T-helper 2 cell treated with Interferon-gamma antibody and Interleukin-4, amounts not matched to agents 5 μg/mL and 100 μg/mL, for 36 hours (primary cell): ENCODE measurements around the gene PPP2R5D.
"Not testable (repeated sequence)": the region's sequence is repeated elsewhere in the genome, so short reads cannot be mapped to it uniquely, and the experiment has no call there.

Experiments used
- DNase-seq: peaks from one replicate; pipeline ENCODE4 v3.0.0; 2021; ENCODE audit warnings: low spot score
- H3K27ac Mint-ChIP-seq: one replicate; pipeline ENCODE4 v1.8.0; 2021; ENCODE audit warnings: mild to moderate bottlenecking, mixed read lengths
- H3K27me3 Mint-ChIP-seq: one replicate; pipeline ENCODE4 v1.8.0; 2021; ENCODE audit warnings: low read depth, mixed read lengths
- H3K36me3 Mint-ChIP-seq: one replicate; pipeline ENCODE4 v1.8.0; 2021; ENCODE audit warnings: low read depth, mixed read lengths
- H3K4me1 Mint-ChIP-seq: one replicate; pipeline ENCODE4 v1.8.0; 2021; ENCODE audit warnings: low read depth, mixed read lengths
- H3K4me3 Mint-ChIP-seq: one replicate; pipeline ENCODE4 v1.8.0; 2022; ENCODE audit warnings: mild to moderate bottlenecking, moderate library complexity, mixed read lengths
- H3K9me3 Mint-ChIP-seq: one replicate; pipeline ENCODE4 v1.8.0; 2021; ENCODE audit warnings: mixed read lengths

Gene PPP2R5D

GRCh38 chr6:42984001-42984923 lies at the start of gene PPP2R5D:
Gene PPP2R5D (plus strand): TSS chr6:42984570. CDS start chr6:42984678, 108 bp downstream.
- peak within 1 kb of the TSS; percentile 94 for H3K4me3 Mint-ChIP-seq
- H3K27ac Mint-ChIP-seq, result peak within 1 kb of the TSS; percentile 90
- H3K36me3 Mint-ChIP-seq, result peaks cover 11% of the 10 kb centered on the region
- peaks cover 41% of the 10 kb centered on the region for H3K4me1 Mint-ChIP-seq
- no peaks in the 10 kb centered on the region for H3K9me3 Mint-ChIP-seq
- H3K27me3 Mint-ChIP-seq, result no peaks in the 10 kb centered on the region
- peak; percentile 97 for DNase-seq

- Mint-ChIP-seq H3K36me3 (peaks cover 55% of the 10 kb centered on the region), H3K9me3 (no peaks in the 10 kb centered on the region), H3K4me3 (no peak overlapping the region), H3K4me1 (peaks cover 25% of the 10 kb centered on the region), H3K27me3 (no peaks in the 10 kb centered on the region), H3K27ac (no peak overlapping the region)
- no peak for DNase-seq
Measured at GRCh38 chr6:42935322-42935721, 49.0 kb upstream of the PPP2R5D start.

GRCh38 chr6:42936398-42936797 lies 48.0 kb upstream of the PPP2R5D start:
- Mint-ChIP-seq H3K36me3 (peaks cover 56% of the 10 kb centered on the region), H3K4me1 (peaks cover 18% of the 10 kb centered on the region), H3K27ac (no peak overlapping the region), H3K27me3 (no peaks in the 10 kb centered on the region), H3K4me3 (no peak overlapping the region), H3K9me3 (no peaks in the 10 kb centered on the region)
- no peak for DNase-seq

- Mint-ChIP-seq H3K4me1 (peaks cover 7% of the 10 kb centered on the region), H3K4me3 (no peak overlapping the region), H3K9me3 (no peaks in the 10 kb centered on the region), H3K27me3 (no peaks in the 10 kb centered on the region), H3K27ac (peak overlapping the region; percentile 3), H3K36me3 (peaks cover 51% of the 10 kb centered on the region)
- no peak for DNase-seq
Measured at GRCh38 chr6:42937548-42938427, 46.6 kb upstream of the PPP2R5D start.

- H3K9me3 Mint-ChIP-seq, result no peaks in the 10 kb centered on the region
- H3K27ac Mint-ChIP-seq, result no peak overlapping the region
- H3K27me3 Mint-ChIP-seq, result no peaks in the 10 kb centered on the region
- H3K4me3 Mint-ChIP-seq, result no peak overlapping the region
- no peak for DNase-seq
- H3K36me3 Mint-ChIP-seq, result peaks cover 47% of the 10 kb centered on the region
- H3K4me1 Mint-ChIP-seq, result peaks cover under 1% of the 10 kb centered on the region
Measured at GRCh38 chr6:42938428-42938796, 46.0 kb upstream of the PPP2R5D start.

GRCh38 chr6:42938987-42939809 lies 45.2 kb upstream of the PPP2R5D start:
- peak overlapping the region; percentile 60 for H3K27ac Mint-ChIP-seq

GRCh38 chr6:42939810-42940167 lies 44.6 kb upstream of the PPP2R5D start:
- Mint-ChIP-seq H3K27me3 (no peaks in the 10 kb centered on the region), H3K36me3 (peaks cover 46% of the 10 kb centered on the region), H3K27ac (no peak overlapping the region), H3K4me3 (no peak overlapping the region), H3K4me1 (no peaks in the 10 kb centered on the region), H3K9me3 (no peaks in the 10 kb centered on the region)
- no peak for DNase-seq

More at GRCh38 chr6:42938987-42939809, 45.2 kb upstream of the PPP2R5D start:
- Mint-ChIP-seq H3K4me1 (no peaks in the 10 kb centered on the region), H3K9me3 (no peaks in the 10 kb centered on the region), H3K36me3 (peaks cover 49% of the 10 kb centered on the region), H3K4me3 (no peak overlapping the region), H3K27me3 (no peaks in the 10 kb centered on the region)
- no peak for DNase-seq

GRCh38 chr6:42940493-42941045 lies 43.8 kb upstream of the PPP2R5D start:
- DNase-seq, result no peak
- Mint-ChIP-seq H3K9me3 (no peaks in the 10 kb centered on the region), H3K4me1 (no peaks in the 10 kb centered on the region), H3K36me3 (peaks cover 43% of the 10 kb centered on the region), H3K27me3 (no peaks in the 10 kb centered on the region), H3K4me3 (no peak overlapping the region), H3K27ac (no peak overlapping the region)

GRCh38 chr6:42941356-42941755 lies 43.0 kb upstream of the PPP2R5D start:
- DNase-seq, H3K27ac Mint-ChIP-seq, H3K27me3 Mint-ChIP-seq, H3K4me3 Mint-ChIP-seq, H3K4me1 Mint-ChIP-seq, H3K9me3 Mint-ChIP-seq: not testable (repeated sequence)
- H3K36me3 Mint-ChIP-seq, result peaks cover 39% of the 10 kb centered on the region

- H3K36me3 Mint-ChIP-seq, result peaks cover 34% of the 10 kb centered on the region
- H3K4me3 Mint-ChIP-seq, result no peak overlapping the region
- DNase-seq, result no peak
- H3K9me3 Mint-ChIP-seq, result no peaks in the 10 kb centered on the region
- H3K4me1 Mint-ChIP-seq, result no peaks in the 10 kb centered on the region
- no peaks in the 10 kb centered on the region for H3K27me3 Mint-ChIP-seq
- no peak overlapping the region for H3K27ac Mint-ChIP-seq
Measured at GRCh38 chr6:42942444-42942843, 41.9 kb upstream of the PPP2R5D start.

- no peak overlapping the region for H3K27ac Mint-ChIP-seq
Measured at GRCh38 chr6:42947950-42948349, 36.4 kb upstream of the PPP2R5D start.

GRCh38 chr6:42952389-42952788 lies 32.0 kb upstream of the PPP2R5D start:
- H3K27me3 Mint-ChIP-seq, result no peaks in the 10 kb centered on the region
- H3K27ac Mint-ChIP-seq, result no peak overlapping the region
- no peak overlapping the region for H3K4me3 Mint-ChIP-seq
- DNase-seq, result no peak
- H3K4me1 Mint-ChIP-seq, result no peaks in the 10 kb centered on the region
- H3K9me3 Mint-ChIP-seq, result no peaks in the 10 kb centered on the region
- peaks cover 3% of the 10 kb centered on the region for H3K36me3 Mint-ChIP-seq

More at GRCh38 chr6:42947950-42948349, 36.4 kb upstream of the PPP2R5D start:
- Mint-ChIP-seq H3K27me3 (no peaks in the 10 kb centered on the region), H3K9me3 (no peaks in the 10 kb centered on the region), H3K36me3 (peaks cover 12% of the 10 kb centered on the region), H3K4me1 (no peaks in the 10 kb centered on the region), H3K4me3 (no peak overlapping the region)
- DNase-seq, result no peak

GRCh38 chr6:42954405-42954804 lies 30.0 kb upstream of the PPP2R5D start:
- H3K4me3 Mint-ChIP-seq, H3K36me3 Mint-ChIP-seq, H3K9me3 Mint-ChIP-seq, H3K27me3 Mint-ChIP-seq, H3K4me1 Mint-ChIP-seq, H3K27ac Mint-ChIP-seq, DNase-seq: not testable (repeated sequence)
